NCI-H526 treated with DMSO at 0.1 percent for 48 hours (cell line): ENCODE data around the gene ZNF445.
"Not testable (repeated sequence)": the region's sequence is repeated elsewhere in the genome, so short reads cannot be mapped to it uniquely, and the experiment has no call there.

Experiments
- DNase-seq: peaks from one replicate; lab custom pipeline; 2025; lab: John Stamatoyannopoulos, UW

The ZNF445 gene

GRCh38 chr3:44398853-44399252, 78.6 kb downstream of the ZNF445 start:
- DNase-seq, result no peak

GRCh38 chr3:44398271-44398670, 79.2 kb downstream of the ZNF445 start:
- not testable (repeated sequence) for DNase-seq

- no peak for DNase-seq
Observed at GRCh38 chr3:44396200-44397171, 81.0 kb downstream of the ZNF445 start.

- no peak for DNase-seq
Observed at GRCh38 chr3:44395714-44396113, 81.8 kb downstream of the ZNF445 start.

GRCh38 chr3:44392489-44392888, 85.0 kb downstream of the ZNF445 start:
- DNase-seq, result no peak

- DNase-seq, result no peak
Observed at GRCh38 chr3:44387404-44387803, 90.1 kb downstream of the ZNF445 start.
